Effector CD4-positive, alpha-beta T cell (primary cell): ENCODE data around the gene HTR6.

ENCODE experiments used
- DNase-seq: peaks from one replicate; pipeline ENCODE4 v3.0.0-alpha.2; 2020

The HTR6 gene

DNA sequence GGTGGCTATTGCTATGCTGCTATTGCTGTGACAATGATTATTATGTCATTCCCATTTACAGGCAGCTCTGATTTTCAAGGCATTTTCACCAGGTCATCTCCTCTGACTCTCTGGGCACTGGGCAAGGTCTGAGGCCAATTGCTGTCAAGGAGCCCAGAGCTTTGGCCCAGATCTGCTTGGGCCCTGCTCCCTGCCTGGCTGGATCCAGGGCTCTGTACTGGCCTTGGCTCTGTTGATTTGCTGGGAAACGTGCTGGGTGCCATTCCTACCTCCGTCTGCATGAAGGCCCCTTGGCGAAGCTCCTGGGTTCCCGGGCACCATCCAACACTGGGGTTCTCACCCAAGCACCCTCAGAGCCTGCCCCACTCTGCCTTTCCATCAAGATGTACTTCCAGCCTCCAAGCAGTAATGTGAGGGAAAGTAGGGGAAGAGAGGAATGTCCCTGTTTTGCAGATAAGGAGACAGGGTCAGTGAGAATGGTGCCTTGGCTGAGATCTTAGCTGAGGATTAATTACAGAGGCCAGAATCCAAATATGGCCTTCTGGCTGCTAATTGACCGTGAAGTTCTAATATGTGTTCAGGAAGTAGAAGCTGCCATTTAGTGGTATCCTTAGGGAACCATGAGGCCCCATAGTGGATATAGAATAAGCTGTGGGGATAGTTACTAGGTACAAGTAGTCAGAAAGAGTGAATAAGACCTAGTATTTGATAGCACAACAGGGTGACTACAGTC is 63.9 kb downstream of the HTR6 start:
- DNase-seq, result no peak

DNA sequence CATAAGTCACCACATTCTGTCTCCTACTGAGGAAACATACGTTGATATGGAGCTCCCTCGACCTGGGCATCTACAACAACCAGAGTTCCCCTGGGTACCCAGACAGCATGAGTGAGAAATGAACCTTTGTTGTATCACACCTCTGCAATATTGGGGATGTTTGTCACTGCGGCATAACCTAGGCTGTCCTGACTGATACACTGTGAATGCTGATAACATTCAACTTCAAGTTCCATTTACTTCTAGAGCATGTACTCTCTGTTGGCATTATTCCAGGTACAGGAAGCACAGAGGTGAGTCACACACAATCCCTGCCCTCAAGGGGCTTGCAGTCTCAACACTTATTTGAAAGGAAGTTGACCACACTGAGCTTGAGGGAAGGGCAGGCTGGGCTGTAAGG is 65.6 kb downstream of the HTR6 start:
- no peak for DNase-seq
